Endodermal cell (in vitro differentiated cells): ENCODE results near the gene PCDHB10. TPM values are rescaled to one million over a fixed set of nuclear protein-coding genes. Genes with fewer than 3 reads are reported as not detected.
"Not testable (repeated sequence)": the region's sequence is repeated elsewhere in the genome, so short reads cannot be mapped to it uniquely, and the experiment has no call there.

Experiments
- DNase-seq: peaks from one replicate; pipeline ENCODE4 v3.0.0-alpha.2; 2017
- H3K27ac ChIP-seq: 2 replicates; pipeline ENCODE4 v1.5.1; 2013; ENCODE audit warnings: mild to moderate bottlenecking, low read depth, low read length, moderate library complexity
- H3K27me3 ChIP-seq: 2 replicates; pipeline ENCODE4 v1.6.1; 2013; ENCODE audit warnings: mild to moderate bottlenecking, low read length, moderate library complexity; ENCODE audit not compliant: insufficient read depth, control insufficient read depth, poor library complexity, severe bottlenecking
- H3K36me3 ChIP-seq: 2 replicates; pipeline ENCODE4 v1.7.0; 2013; ENCODE audit warnings: mild to moderate bottlenecking, low read length, moderate library complexity; ENCODE audit not compliant: control insufficient read depth, insufficient read depth
- H3K4me1 ChIP-seq: one replicate; pipeline ENCODE4 v1.7.0; 2013; ENCODE audit warnings: low read length; ENCODE audit not compliant: control insufficient read depth, insufficient read depth
- H3K4me3 ChIP-seq: 2 replicates; pipeline ENCODE4 v1.5.1; 2013; ENCODE audit warnings: mild to moderate bottlenecking, low read length, moderate library complexity
- H3K9ac ChIP-seq: 2 replicates; pipeline ENCODE4 v1.6.1; 2013; ENCODE audit warnings: mild to moderate bottlenecking, low read length, moderate library complexity; ENCODE audit not compliant: poor library complexity, severe bottlenecking; ENCODE audit errors: extremely low read depth
- H3K9me3 ChIP-seq: 2 replicates; pipeline ENCODE4 v1.6.1; 2013; ENCODE audit warnings: mild to moderate bottlenecking, low read length, moderate library complexity; ENCODE audit not compliant: control insufficient read depth
- H3K27ac Mint-ChIP-seq: 2 replicates; pipeline ENCODE4 v1.8.0; 2020; ENCODE audit warnings: mixed read lengths
- H3K27me3 Mint-ChIP-seq: 2 replicates; pipeline ENCODE4 v1.8.0; 2021; ENCODE audit warnings: mild to moderate bottlenecking, mixed read lengths; ENCODE audit not compliant: insufficient read depth
- H3K36me3 Mint-ChIP-seq: 2 replicates; pipeline ENCODE4 v1.8.0; 2020; ENCODE audit warnings: low read depth, mixed read lengths
- H3K4me1 Mint-ChIP-seq: 2 replicates; pipeline ENCODE4 v1.8.0; 2020; ENCODE audit warnings: mixed read lengths
- H3K4me3 Mint-ChIP-seq: 2 replicates; pipeline ENCODE4 v1.8.0; 2020; ENCODE audit warnings: mild to moderate bottlenecking, moderate library complexity, mixed read lengths
- H3K9me3 Mint-ChIP-seq: 2 replicates; pipeline ENCODE4 v1.8.0; 2020; ENCODE audit warnings: mild to moderate bottlenecking, mixed read lengths
- CTCF ChIP-seq: fragments of 200-600 bp; sonication (generic); conservative IDR thresholded peaks from 2 replicates; pipeline ENCODE4 v1.5.0; 2021; ENCODE audit warnings: antibody characterized with exemption, mild to moderate bottlenecking
- WGBS, 2 experiments: methylation state at CpG; one replicate each; pipeline versions ENCODE4 v1.1.5 to v1.1.7; 2013; ENCODE audit warnings: missing lambda C conversion rate in 2 of 2, mixed read lengths in 1 of 2; ENCODE audit not compliant: insufficient coverage in 1 of 2, insufficient read length in 1 of 2; 5-methylcytosine and 5-hydroxymethylcytosine counted together
- total RNA-seq, 2 donors: library from RNA; stranded (reverse); fragmentation: NEBNext Ultra II Directional in 1 of 2; extraction: Animal tissue kit (Norgen Biotek cat#: 25700) in 1 of 2; gene quantifications; 2 replicates in 1 of 2; 3 replicates in 1 of 2; pipeline ENCODE4 v1.2.1, GENCODE V29; 2021

Gene PCDHB10
- total RNA-seq, 2 donors from 2014 or later: 2.9 to 3.5 TPM

- H3K27me3 ChIP-seq, H3K36me3 ChIP-seq, H3K27me3 Mint-ChIP-seq, H3K4me1 ChIP-seq, H3K27ac Mint-ChIP-seq, H3K4me1 Mint-ChIP-seq, DNase-seq, H3K9ac ChIP-seq, H3K4me3 ChIP-seq, H3K4me3 Mint-ChIP-seq, H3K27ac ChIP-seq: not testable (repeated sequence)
- peaks cover 20% of the 10 kb centered on the region for H3K36me3 Mint-ChIP-seq
- H3K9me3 Mint-ChIP-seq: peaks cover 39% of the 10 kb centered on the region
- WGBS, 2 experiments: 93% methylated on average over 9 to 28 of the region's 40 CpGs
- peaks cover 11% of the 10 kb centered on the region for H3K9me3 ChIP-seq
Measured at GRCh38 chr5:141215504-141215903, 23.4 kb downstream of the PCDHB10 start.

DNA sequence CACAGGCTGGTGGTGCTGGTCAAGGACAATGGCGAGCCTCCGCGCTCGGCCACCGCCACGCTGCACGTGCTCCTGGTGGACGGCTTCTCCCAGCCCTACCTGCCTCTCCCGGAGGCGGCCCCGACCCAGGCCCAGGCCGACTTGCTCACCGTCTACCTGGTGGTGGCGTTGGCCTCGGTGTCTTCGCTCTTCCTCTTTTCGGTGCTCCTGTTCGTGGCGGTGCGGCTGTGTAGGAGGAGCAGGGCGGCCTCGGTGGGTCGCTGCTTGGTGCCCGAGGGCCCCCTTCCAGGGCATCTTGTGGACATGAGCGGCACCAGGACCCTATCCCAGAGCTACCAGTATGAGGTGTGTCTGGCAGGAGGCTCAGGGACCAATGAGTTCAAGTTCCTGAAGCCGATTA is 23.9 kb downstream of the PCDHB10 start:
- 94 to 97% methylated on average over 6 to 18 of the region's 26 CpGs for WGBS, 2 experiments
- not testable (repeated sequence) for H3K4me1 Mint-ChIP-seq, H3K4me3 ChIP-seq, H3K4me1 ChIP-seq, H3K27me3 Mint-ChIP-seq, H3K27me3 ChIP-seq, H3K36me3 ChIP-seq, H3K4me3 Mint-ChIP-seq, DNase-seq, H3K9ac ChIP-seq, H3K27ac ChIP-seq, H3K27ac Mint-ChIP-seq
- H3K9me3 ChIP-seq: peaks cover 11% of the 10 kb centered on the region
- Mint-ChIP-seq H3K36me3 (peaks cover 17% of the 10 kb centered on the region), H3K9me3 (peaks cover 36% of the 10 kb centered on the region)

- Histone ChIP-seq H3K4me3 (peak within 1 kb of the TSS; percentile 27), H3K9ac (no peak within 1 kb of the TSS), H3K9me3 (peaks cover 11% of the 10 kb centered on the region), H3K27me3 (no peaks in the 10 kb centered on the region), H3K36me3 (no peaks in the 10 kb centered on the region), H3K27ac (no peak within 1 kb of the TSS), H3K4me1 (no peaks in the 10 kb centered on the region)
- Mint-ChIP-seq H3K27me3 (no peaks in the 10 kb centered on the region), H3K27ac (no peak within 1 kb of the TSS), H3K4me3 (peak within 1 kb of the TSS; percentile 32), H3K36me3 (peaks cover 5% of the 10 kb centered on the region), H3K4me1 (peaks cover 4% of the 10 kb centered on the region), H3K9me3 (peaks cover 17% of the 10 kb centered on the region)
- 48 to 51% methylated on average over 14 to 15 of the region's 15 CpGs for WGBS, 2 experiments
- peak; percentile 72 for DNase-seq
- peak; percentile 80 for TF ChIP-seq CTCF
Measured at GRCh38 chr5:141223112-141223783, 31.1 kb downstream of the PCDHB10 start, which contains the start of gene PCDHB14. Gene PCDHB14 (plus strand): TSS chr5:141223343. CDS start chr5:141223506, 163 bp downstream.

DNA sequence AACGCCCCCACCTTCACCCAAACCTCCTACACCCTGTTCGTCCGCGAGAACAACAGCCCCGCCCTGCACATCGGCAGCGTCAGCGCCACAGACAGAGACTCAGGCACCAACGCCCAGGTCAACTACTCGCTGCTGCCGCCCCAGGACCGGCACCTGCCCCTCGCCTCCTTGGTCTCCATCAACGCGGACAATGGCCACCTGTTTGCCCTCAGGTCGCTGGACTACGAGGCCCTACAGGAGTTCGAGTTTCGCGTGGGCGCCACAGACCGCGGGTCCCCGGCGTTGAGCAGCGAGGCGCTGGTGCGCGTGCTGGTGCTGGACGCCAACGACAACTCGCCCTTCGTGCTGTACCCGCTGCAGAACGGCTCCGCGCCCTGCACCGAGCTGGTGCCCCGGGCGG is 32.7 kb downstream of the PCDHB10 start:
- not testable (repeated sequence) for DNase-seq, H3K4me1 Mint-ChIP-seq, H3K9ac ChIP-seq, H3K36me3 ChIP-seq, H3K4me1 ChIP-seq, H3K36me3 Mint-ChIP-seq, H3K9me3 ChIP-seq, H3K4me3 Mint-ChIP-seq, H3K27ac ChIP-seq, H3K27ac Mint-ChIP-seq, H3K4me3 ChIP-seq, H3K27me3 Mint-ChIP-seq, H3K27me3 ChIP-seq
- peaks cover 15% of the 10 kb centered on the region for H3K9me3 Mint-ChIP-seq
- WGBS, 2 experiments: 95 to 100% methylated on average over 2 to 26 of the region's 40 CpGs

DNA sequence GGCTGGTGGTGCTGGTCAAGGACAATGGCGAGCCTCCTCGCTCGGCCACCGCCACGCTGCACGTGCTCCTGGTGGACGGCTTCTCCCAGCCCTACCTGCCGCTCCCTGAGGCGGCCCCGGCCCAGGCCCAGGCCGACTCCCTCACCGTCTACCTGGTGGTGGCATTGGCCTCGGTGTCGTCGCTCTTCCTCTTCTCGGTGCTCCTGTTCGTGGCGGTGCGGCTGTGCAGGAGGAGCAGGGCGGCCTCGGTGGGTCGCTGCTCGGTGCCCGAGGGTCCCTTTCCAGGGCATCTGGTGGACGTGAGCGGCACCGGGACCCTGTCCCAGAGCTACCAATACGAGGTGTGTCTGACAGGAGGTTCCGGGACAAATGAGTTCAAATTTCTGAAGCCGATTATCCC is 33.3 kb downstream of the PCDHB10 start:
- not testable (repeated sequence) for H3K27me3 Mint-ChIP-seq, H3K4me3 ChIP-seq, H3K36me3 Mint-ChIP-seq, H3K9me3 ChIP-seq, DNase-seq, H3K27ac Mint-ChIP-seq, H3K4me1 ChIP-seq, H3K4me3 Mint-ChIP-seq, H3K27ac ChIP-seq, H3K9ac ChIP-seq, H3K27me3 ChIP-seq, H3K36me3 ChIP-seq, H3K4me1 Mint-ChIP-seq
- H3K9me3 Mint-ChIP-seq: peaks cover 15% of the 10 kb centered on the region
- 90 to 94% methylated on average over 7 to 27 of the region's 30 CpGs for WGBS, 2 experiments
